Panc1 (cell line): ENCODE data around the gene FAM89A. TPM values are rescaled to one million over a fixed set of nuclear protein-coding genes. Genes with fewer than 3 reads are reported as not detected.

Source experiments
- ATAC-seq: fragments of 200-7000 bp; cut with Tn5 transposase; 2 replicates; pipeline ENCODE4 v1.9.1; 2020; ENCODE audit warnings: mild to moderate bottlenecking, moderate library complexity
- BruUV-seq: library from RNA; stranded (reverse); fragments of 400-500 nt; replicated peaks from 2 replicates; lab custom pipeline; 2021; lab: Mats Ljungman, UMichigan
- CTCF ChIA-PET: fragments of 300-600 bp; sonication (Branson Sonifier 250); formaldehyde crosslinking; loops from one replicate; lab custom pipeline; 2022; ENCODE audit warnings: antibody characterized with exemption; lab: Charles Lee
- POLR2A ChIA-PET: fragments of 300-600 bp; sonication (Branson Sonifier 250); formaldehyde crosslinking; loops from one replicate; lab custom pipeline; 2022; ENCODE audit warnings: antibody characterized with exemption; lab: Charles Lee
- DNase-seq: peaks from one replicate; pipeline ENCODE4 v3.0.0-alpha.2; 2010; ENCODE audit warnings: low read depth, low spot score
- H3K27ac ChIP-seq: 2 replicates; pipeline ENCODE4 v1.5.1; 2011; ENCODE audit warnings: mild to moderate bottlenecking, low read length, inconsistent platforms
- H3K27me3 ChIP-seq: fragments of 200-500 bp; sonication (Bioruptor generic); 2 replicates; pipeline ENCODE4 v1.6.0; 2014; ENCODE audit warnings: low read length, inconsistent platforms; ENCODE audit not compliant: control insufficient read depth, insufficient read depth
- H3K36me3 ChIP-seq: fragments of 200-500 bp; sonication (Bioruptor generic); 2 replicates; pipeline ENCODE4 v1.5.1; 2014; ENCODE audit warnings: inconsistent platforms, mild to moderate bottlenecking, low read length, moderate library complexity; ENCODE audit not compliant: control insufficient read depth, insufficient read depth
- H3K4me1 ChIP-seq: 2 replicates; pipeline ENCODE4 v1.5.1; 2011; ENCODE audit warnings: inconsistent platforms, mild to moderate bottlenecking, low read length, moderate library complexity; ENCODE audit not compliant: control insufficient read depth, insufficient read depth
- H3K4me3 ChIP-seq, 2 experiments: 2 replicates each; pipeline ENCODE4 v1.5.1; 2011 to 2012; ENCODE audit warnings: low read depth in 2 of 2, low read length in 2 of 2, mild to moderate bottlenecking in 2 of 2, inconsistent platforms in 1 of 2, moderate library complexity in 1 of 2
- H3K9me3 ChIP-seq: fragments of 200-500 bp; sonication (Bioruptor generic); 2 replicates; pipeline ENCODE4 v1.5.1; 2014; ENCODE audit warnings: low read depth, mild to moderate bottlenecking, inconsistent platforms, low read length, moderate library complexity; ENCODE audit not compliant: control insufficient read depth, insufficient read depth
- POLR2AphosphoS5 ChIP-seq: IDR thresholded peaks from 2 replicates; pipeline ENCODE4 v1.6.1; 2012; ENCODE audit warnings: mild to moderate bottlenecking, low read depth, low read length, moderate library complexity
- SIN3A ChIP-seq: IDR thresholded peaks from 2 replicates; pipeline ENCODE4 v1.6.1; 2012; ENCODE audit warnings: low read depth, mild to moderate bottlenecking, low read length, moderate library complexity, borderline replicate concordance; ENCODE audit not compliant: insufficient read depth
- TCF7L2 ChIP-seq: IDR thresholded peaks from 2 replicates; pipeline ENCODE4 v1.6.1; 2011; ENCODE audit warnings: mild to moderate bottlenecking, low read depth, low read length, inconsistent platforms
- in situ Hi-C: cut with HindIII; loops from 2 replicates; pipeline ENCODE4 v1.10.0; 2016; ENCODE audit warnings: low sequenced_read_pairs, low pct_unique_long_range_greater_than_20kb
- intact Hi-C: fragments of 100-400 bp; cut with micrococcal nuclease; formaldehyde crosslinking; loops from one replicate; pipeline ENCODE4 v1.10.0; 2022; ENCODE audit not compliant: unreplicated experiment
- total RNA-seq: library from RNA; stranded (reverse); gene quantifications from one replicate; pipeline ENCODE4 v1.2.1, GENCODE V29; 2021; ENCODE audit not compliant: unreplicated experiment
- TF ChIP-seq, protein P1 (sequence below): fragments of 450-650 bp; IDR thresholded peaks from 2 replicates; pipeline ENCODE4 v1.5.1; 2017; ENCODE audit warnings: mild to moderate bottlenecking
- TF ChIP-seq, protein P2 (sequence below), 2 experiments: IDR thresholded peaks; 2 replicates each; pipeline ENCODE4 v1.6.1; 2011 to 2012; ENCODE audit warnings: low read depth in 2 of 2, control low read depth in 1 of 2, low read length in 1 of 2, mild to moderate bottlenecking in 1 of 2, moderate library complexity in 1 of 2; ENCODE audit not compliant: insufficient read depth in 1 of 2

Gene FAM89A
- total RNA-seq, 1 experiment from 2014 or later: 2.2 TPM

DNA sequence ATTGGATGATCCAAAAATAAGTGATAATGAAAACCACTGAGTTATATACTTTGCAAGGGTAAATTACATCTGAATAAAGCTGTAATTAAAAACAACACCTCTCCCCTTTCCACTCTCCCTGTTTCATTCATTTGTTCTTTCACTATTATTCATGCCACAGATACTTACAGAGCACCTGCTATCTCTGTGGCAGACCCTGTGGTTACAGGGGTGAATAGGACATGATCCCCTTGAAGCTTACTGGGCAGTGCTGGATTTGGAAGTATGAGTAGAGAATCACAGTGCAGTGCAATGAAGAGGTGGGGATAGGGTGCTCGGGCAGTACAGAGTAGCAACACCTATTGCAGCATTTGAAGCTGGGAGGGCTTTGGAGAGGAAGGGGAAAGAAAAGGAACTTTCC, 39.4 kb downstream of the FAM89A start:
- no TSS peak for BruUV-seq
- ATAC-seq: no peak

DNA sequence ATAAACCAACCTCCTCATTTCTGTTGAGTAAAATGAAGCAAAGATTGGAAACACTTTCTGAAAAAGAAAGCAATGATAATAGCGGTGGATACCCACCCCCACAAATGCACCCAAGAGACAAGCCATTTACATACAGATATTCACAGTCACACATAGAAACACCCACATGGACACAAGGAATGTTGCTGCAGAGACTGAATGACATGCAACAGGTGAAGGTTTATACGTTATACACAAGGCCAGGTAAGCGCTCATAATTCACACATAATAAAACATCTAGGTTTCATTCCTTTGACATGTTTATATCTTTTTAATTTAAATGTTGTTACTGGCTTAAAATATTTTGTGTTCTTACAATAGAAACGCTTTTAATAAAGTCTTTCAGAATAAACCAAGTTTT, 39.9 kb downstream of the FAM89A start:
- intact Hi-C loops (no loop called here), in situ Hi-C loops (no loop called here)
- TF ChIP-seq, protein P1, sequence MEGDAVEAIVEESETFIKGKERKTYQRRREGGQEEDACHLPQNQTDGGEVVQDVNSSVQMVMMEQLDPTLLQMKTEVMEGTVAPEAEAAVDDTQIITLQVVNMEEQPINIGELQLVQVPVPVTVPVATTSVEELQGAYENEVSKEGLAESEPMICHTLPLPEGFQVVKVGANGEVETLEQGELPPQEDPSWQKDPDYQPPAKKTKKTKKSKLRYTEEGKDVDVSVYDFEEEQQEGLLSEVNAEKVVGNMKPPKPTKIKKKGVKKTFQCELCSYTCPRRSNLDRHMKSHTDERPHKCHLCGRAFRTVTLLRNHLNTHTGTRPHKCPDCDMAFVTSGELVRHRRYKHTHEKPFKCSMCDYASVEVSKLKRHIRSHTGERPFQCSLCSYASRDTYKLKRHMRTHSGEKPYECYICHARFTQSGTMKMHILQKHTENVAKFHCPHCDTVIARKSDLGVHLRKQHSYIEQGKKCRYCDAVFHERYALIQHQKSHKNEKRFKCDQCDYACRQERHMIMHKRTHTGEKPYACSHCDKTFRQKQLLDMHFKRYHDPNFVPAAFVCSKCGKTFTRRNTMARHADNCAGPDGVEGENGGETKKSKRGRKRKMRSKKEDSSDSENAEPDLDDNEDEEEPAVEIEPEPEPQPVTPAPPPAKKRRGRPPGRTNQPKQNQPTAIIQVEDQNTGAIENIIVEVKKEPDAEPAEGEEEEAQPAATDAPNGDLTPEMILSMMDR: no peak
- no peak for TF ChIP-seq POLR2AphosphoS5
- no peak for TF ChIP-seq TCF7L2
- TF ChIP-seq, protein P2, sequence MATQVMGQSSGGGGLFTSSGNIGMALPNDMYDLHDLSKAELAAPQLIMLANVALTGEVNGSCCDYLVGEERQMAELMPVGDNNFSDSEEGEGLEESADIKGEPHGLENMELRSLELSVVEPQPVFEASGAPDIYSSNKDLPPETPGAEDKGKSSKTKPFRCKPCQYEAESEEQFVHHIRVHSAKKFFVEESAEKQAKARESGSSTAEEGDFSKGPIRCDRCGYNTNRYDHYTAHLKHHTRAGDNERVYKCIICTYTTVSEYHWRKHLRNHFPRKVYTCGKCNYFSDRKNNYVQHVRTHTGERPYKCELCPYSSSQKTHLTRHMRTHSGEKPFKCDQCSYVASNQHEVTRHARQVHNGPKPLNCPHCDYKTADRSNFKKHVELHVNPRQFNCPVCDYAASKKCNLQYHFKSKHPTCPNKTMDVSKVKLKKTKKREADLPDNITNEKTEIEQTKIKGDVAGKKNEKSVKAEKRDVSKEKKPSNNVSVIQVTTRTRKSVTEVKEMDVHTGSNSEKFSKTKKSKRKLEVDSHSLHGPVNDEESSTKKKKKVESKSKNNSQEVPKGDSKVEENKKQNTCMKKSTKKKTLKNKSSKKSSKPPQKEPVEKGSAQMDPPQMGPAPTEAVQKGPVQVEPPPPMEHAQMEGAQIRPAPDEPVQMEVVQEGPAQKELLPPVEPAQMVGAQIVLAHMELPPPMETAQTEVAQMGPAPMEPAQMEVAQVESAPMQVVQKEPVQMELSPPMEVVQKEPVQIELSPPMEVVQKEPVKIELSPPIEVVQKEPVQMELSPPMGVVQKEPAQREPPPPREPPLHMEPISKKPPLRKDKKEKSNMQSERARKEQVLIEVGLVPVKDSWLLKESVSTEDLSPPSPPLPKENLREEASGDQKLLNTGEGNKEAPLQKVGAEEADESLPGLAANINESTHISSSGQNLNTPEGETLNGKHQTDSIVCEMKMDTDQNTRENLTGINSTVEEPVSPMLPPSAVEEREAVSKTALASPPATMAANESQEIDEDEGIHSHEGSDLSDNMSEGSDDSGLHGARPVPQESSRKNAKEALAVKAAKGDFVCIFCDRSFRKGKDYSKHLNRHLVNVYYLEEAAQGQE (IDR thresholded peaks at IDR 0.05; ENCODE audit: insufficient read depth in 1 of 2, low read depth in 2 of 2, low read length in 1 of 2): no peak
- TF ChIP-seq SIN3A: no peak
- CTCF ChIA-PET: no interaction called here
- ATAC-seq: no peak
- BruUV-seq: no TSS peak
- POLR2A ChIA-PET: no interaction called here
- H3K9me3 ChIP-seq: no peaks in the 10 kb centered on the region
- no peaks in the 10 kb centered on the region for H3K27me3 ChIP-seq
- H3K4me3 ChIP-seq: no peak overlapping the region
- DNase-seq: no peak
- no peaks in the 10 kb centered on the region for H3K4me1 ChIP-seq
- peaks cover 4% of the 10 kb centered on the region; the same call in 1 of the 2 replicates for H3K36me3 ChIP-seq
- H3K27ac ChIP-seq: no peak overlapping the region

More for the DNA sequence above, 39.4 kb downstream of the FAM89A start:
- Histone ChIP-seq H3K27me3 (no peaks in the 10 kb centered on the region), H3K9me3 (no peaks in the 10 kb centered on the region), H3K27ac (no peak overlapping the region), H3K4me3 (no peak overlapping the region), H3K36me3 (peaks cover under 1% of the 10 kb centered on the region; the same call in 1 of the 2 replicates), H3K4me1 (no peaks in the 10 kb centered on the region)
- ChIA-PET CTCF (no interaction called here), POLR2A (no interaction called here)
- DNase-seq: no peak
- TF ChIP-seq, protein P1: no peak
- TF ChIP-seq, protein P2 (IDR thresholded peaks at IDR 0.05; ENCODE audit: insufficient read depth in 1 of 2, low read depth in 2 of 2, low read length in 1 of 2): no peak
- TF ChIP-seq SIN3A (no peak), POLR2AphosphoS5 (no peak), TCF7L2 (no peak)
- intact Hi-C loops (no loop called here), in situ Hi-C loops (no loop called here)
